Peyer's patch (tissue), 4 donors: ENCODE measurements around the gene SDC3.

ENCODE experiments used
- CTCF ChIP-seq, 6 experiments: fragments of 450-650 bp in 4 of 6; fragments of 200-600 bp in 2 of 6; sonication (generic) in 1 of 6; IDR thresholded peaks; one replicate each; pipeline ENCODE4 v1.5.1; 2017 to 2019; ENCODE audit warnings: antibody characterized with exemption in 6 of 6, mild to moderate bottlenecking in 3 of 6, moderate library complexity in 1 of 6
- POLR2A ChIP-seq, 2 donors: fragments of 450-650 bp; IDR thresholded peaks; one replicate each; pipeline ENCODE4 v1.5.1; 2017; ENCODE audit warnings: antibody characterized with exemption in 2 of 2, mild to moderate bottlenecking in 2 of 2, moderate library complexity in 2 of 2

GRCh38 chr1:30840904-30841598 lies 67.5 kb downstream of the SDC3 start:
- TF ChIP-seq CTCF (IDR thresholded peaks at IDR 0.05): no peak
- TF ChIP-seq POLR2A (IDR thresholded peaks at IDR 0.05): no peak
